HepG2 (cell line): ENCODE results near the gene MRAP. TPM values are rescaled to one million over a fixed set of nuclear protein-coding genes. Genes with fewer than 3 reads are reported as not detected.

Experiments
- ATAC-seq: fragments of 200-7000 bp; cut with Tn5 transposase; 3 replicates; pipeline ENCODE4 v1.9.1; 2020; ENCODE audit warnings: mild to moderate bottlenecking, moderate library complexity
- BruUV-seq: library from RNA; stranded (reverse); fragments of 400-500 nt; replicated peaks from 2 replicates; lab custom pipeline; 2021; lab: Mats Ljungman, UMichigan
- CTCF ChIA-PET: fragments of 300-600 bp; formaldehyde crosslinking; extraction: SDS; loops from one replicate; lab custom pipeline; 2021; ENCODE audit warnings: low total read pairs, inconsistent platforms, low intra/inter-chr PET ratio; lab: Yijun Ruan, JAX
- POLR2A ChIA-PET: fragments of 350-600 bp; sonication (Branson Sonifier 250); formaldehyde crosslinking; loops from one replicate; lab custom pipeline; 2020; ENCODE audit warnings: antibody characterized with exemption, inconsistent platforms; lab: Yijun Ruan, JAX
- DNase-seq: peaks from one replicate; pipeline ENCODE4 v3.0.0-alpha.2; 2015; ENCODE audit warnings: low spot score
- FAIRE-seq: peaks from 3 replicates; lab custom pipeline; 2011; peaks lifted over from hg19 to GRCh38; lab: Jason Lieb, UNC
- H2AFZ ChIP-seq: one replicate; pipeline ENCODE4 v1.6.1; 2011; ENCODE audit warnings: low read length, inconsistent platforms
- H3K27ac ChIP-seq: fragments of 300-600 bp; 3 replicates; pipeline ENCODE4 v1.8.0; 2011; ENCODE audit warnings: mixed run types, mild to moderate bottlenecking, mixed read lengths, low read length, inconsistent platforms; ENCODE audit not compliant: insufficient read depth; ENCODE audit errors: extremely low read length
- H3K27me3 ChIP-seq, 2 experiments: fragments of 200-600 bp in 1 of 2; 2 replicates in 1 of 2; 3 replicates in 1 of 2; pipeline versions ENCODE4 v1.6.0 to v1.8.0; 2011; ENCODE audit warnings: low read length in 2 of 2, mild to moderate bottlenecking in 2 of 2, moderate library complexity in 2 of 2, inconsistent platforms in 1 of 2; ENCODE audit not compliant: insufficient read depth in 2 of 2, control insufficient read depth in 1 of 2
- H3K36me3 ChIP-seq, 2 experiments: fragments of 200-600 bp in 1 of 2; replicated peaks in 1 of 2; 2 replicates in 1 of 2; 3 replicates in 1 of 2; pipeline versions ENCODE4 v1.5.1 to v1.8.0; 2011; ENCODE audit warnings: low read length in 2 of 2, inconsistent platforms in 1 of 2; ENCODE audit not compliant: insufficient read depth in 2 of 2, control insufficient read depth in 1 of 2
- H3K4me1 ChIP-seq: 2 replicates; pipeline ENCODE4 v1.5.1; 2012; ENCODE audit warnings: low read length, inconsistent platforms; ENCODE audit not compliant: insufficient read depth
- H3K4me2 ChIP-seq: 2 replicates; pipeline ENCODE4 v1.6.0; 2011; ENCODE audit warnings: low read depth, low read length, inconsistent platforms
- H3K4me3 ChIP-seq, 3 experiments: fragments of 200-600 bp in 1 of 3; sonication (generic), shearing (Covaris generic) in 1 of 3; replicated peaks in 1 of 3; 2 replicates each; pipeline ENCODE4 v1.5.1; 2011 to 2016; ENCODE audit warnings: low read length in 3 of 3, inconsistent platforms in 2 of 3, low read depth in 2 of 3, mild to moderate bottlenecking in 2 of 3, control low read depth in 1 of 3, mixed read lengths in 1 of 3; ENCODE audit not compliant: insufficient read depth in 1 of 3
- H3K79me2 ChIP-seq: one replicate; pipeline ENCODE4 v1.6.1; 2011; ENCODE audit warnings: low read length, inconsistent platforms; ENCODE audit not compliant: insufficient read depth
- H3K9ac ChIP-seq: 2 replicates; pipeline ENCODE4 v1.6.0; 2011; ENCODE audit warnings: mild to moderate bottlenecking, low read depth, low read length, inconsistent platforms; ENCODE audit not compliant: insufficient read depth
- H3K9me3 ChIP-seq: 2 replicates; pipeline ENCODE4 v1.5.1; 2012; ENCODE audit warnings: mild to moderate bottlenecking, low read length
- H4K20me1 ChIP-seq: 2 replicates; pipeline ENCODE4 v1.6.0; 2011; ENCODE audit warnings: inconsistent platforms, mild to moderate bottlenecking, low read length, moderate library complexity; ENCODE audit not compliant: insufficient read depth
- ISX ChIP-seq: sonication (generic); formaldehyde crosslinking; conservative IDR thresholded peaks from 2 replicates; pipeline ENCODE4 v1.5.0; 2020; ENCODE audit warnings: missing genetic modification reagents
- RELA ChIP-seq: sonication (generic); formaldehyde crosslinking; IDR thresholded peaks from 2 replicates; pipeline ENCODE4 v1.4.0; 2020; ENCODE audit warnings: missing genetic modification reagents
- ZNF18 ChIP-seq: sonication (generic); formaldehyde crosslinking; IDR thresholded peaks from 2 replicates; pipeline ENCODE4 v1.8.0; 2022; ENCODE audit warnings: mild to moderate bottlenecking, missing genetic modification reagents; ENCODE audit not compliant: insufficient replicate concordance
- WGBS: methylation state at CpG from one replicate; pipeline ENCODE4 v1.1.6; 2017; ENCODE audit warnings: low lambda C conversion rate; 5-methylcytosine and 5-hydroxymethylcytosine counted together
- in situ Hi-C: cut with HindIII; loops from 2 replicates; pipeline ENCODE4 v1.10.0; 2017; ENCODE audit warnings: low pct_unique_long_range_greater_than_20kb; ENCODE audit not compliant: extremely low pct_ligation_motif_present
- intact Hi-C: fragments of 100-400 bp; cut with micrococcal nuclease; formaldehyde crosslinking; loops from one replicate; pipeline ENCODE4 v1.10.0; 2022; ENCODE audit not compliant: unreplicated experiment
- polyA plus RNA-seq, 8 experiments: library from polyadenylated mRNA; depleted of rRNA in 3 of 8; stranded (reverse) in 7 of 8; unstranded in 1 of 8; fragments of >200 nt; fragmentation: Illumina TruSeq in 4 of 8; extraction: Trizol in 4 of 8; gene quantifications; 2 replicates each; pipeline versions ENCODE4 v1.2.1 to v1.2.3, GENCODE V29; 2011 to 2016; ENCODE audit warnings: low read depth in 4 of 8, missing spikeins in 1 of 8, mixed read lengths in 1 of 8; ENCODE audit not compliant: insufficient read depth in 1 of 8
- total RNA-seq, 5 experiments: library from RNA; depleted of rRNA; stranded (reverse); fragments of >200 nt; fragmentation: Illumina TruSeq; extraction: Trizol; gene quantifications; 2 replicates each; pipeline ENCODE4 v1.2.3, GENCODE V29; 2016; ENCODE audit warnings: low read depth in 1 of 5
- TF ChIP-seq, protein P1 (sequence below): sonication (generic); formaldehyde crosslinking; IDR thresholded peaks from 2 replicates; pipeline ENCODE4 v1.5.0; 2020; ENCODE audit warnings: mild to moderate bottlenecking, missing genetic modification reagents, borderline replicate concordance

Gene MRAP
- total and polyA plus RNA-seq, 2 of the 13 experiments (the other 11 are each of a cell fraction or from before 2014, with no cell fraction given): 0.46 to 1.2 TPM

DNA sequence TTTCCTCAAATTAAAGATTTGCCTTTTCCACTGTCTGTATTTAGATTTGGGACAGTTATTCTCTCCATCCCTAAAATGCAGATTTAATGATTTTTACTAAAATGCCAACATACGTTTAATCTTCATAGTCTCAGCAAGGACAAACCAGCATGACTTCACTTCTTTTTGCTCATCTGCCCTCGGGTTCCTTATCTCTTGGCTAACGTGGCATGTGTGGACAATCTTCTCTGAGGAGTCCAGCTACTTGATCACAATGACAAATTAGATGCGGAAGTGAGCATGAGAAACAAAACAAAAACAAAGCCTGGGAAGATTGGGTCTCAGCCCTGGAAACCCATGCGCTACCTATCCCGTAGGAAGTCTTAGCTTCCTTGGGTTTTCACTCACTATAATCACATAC lies 1.0 kb downstream of the MRAP start:
- TF ChIP-seq RELA (CRISPR knock-in tag) (no peak), ZNF18 (CRISPR knock-in tag) (no peak), ISX (CRISPR knock-in tag) (no peak)
- TF ChIP-seq, protein P1, sequence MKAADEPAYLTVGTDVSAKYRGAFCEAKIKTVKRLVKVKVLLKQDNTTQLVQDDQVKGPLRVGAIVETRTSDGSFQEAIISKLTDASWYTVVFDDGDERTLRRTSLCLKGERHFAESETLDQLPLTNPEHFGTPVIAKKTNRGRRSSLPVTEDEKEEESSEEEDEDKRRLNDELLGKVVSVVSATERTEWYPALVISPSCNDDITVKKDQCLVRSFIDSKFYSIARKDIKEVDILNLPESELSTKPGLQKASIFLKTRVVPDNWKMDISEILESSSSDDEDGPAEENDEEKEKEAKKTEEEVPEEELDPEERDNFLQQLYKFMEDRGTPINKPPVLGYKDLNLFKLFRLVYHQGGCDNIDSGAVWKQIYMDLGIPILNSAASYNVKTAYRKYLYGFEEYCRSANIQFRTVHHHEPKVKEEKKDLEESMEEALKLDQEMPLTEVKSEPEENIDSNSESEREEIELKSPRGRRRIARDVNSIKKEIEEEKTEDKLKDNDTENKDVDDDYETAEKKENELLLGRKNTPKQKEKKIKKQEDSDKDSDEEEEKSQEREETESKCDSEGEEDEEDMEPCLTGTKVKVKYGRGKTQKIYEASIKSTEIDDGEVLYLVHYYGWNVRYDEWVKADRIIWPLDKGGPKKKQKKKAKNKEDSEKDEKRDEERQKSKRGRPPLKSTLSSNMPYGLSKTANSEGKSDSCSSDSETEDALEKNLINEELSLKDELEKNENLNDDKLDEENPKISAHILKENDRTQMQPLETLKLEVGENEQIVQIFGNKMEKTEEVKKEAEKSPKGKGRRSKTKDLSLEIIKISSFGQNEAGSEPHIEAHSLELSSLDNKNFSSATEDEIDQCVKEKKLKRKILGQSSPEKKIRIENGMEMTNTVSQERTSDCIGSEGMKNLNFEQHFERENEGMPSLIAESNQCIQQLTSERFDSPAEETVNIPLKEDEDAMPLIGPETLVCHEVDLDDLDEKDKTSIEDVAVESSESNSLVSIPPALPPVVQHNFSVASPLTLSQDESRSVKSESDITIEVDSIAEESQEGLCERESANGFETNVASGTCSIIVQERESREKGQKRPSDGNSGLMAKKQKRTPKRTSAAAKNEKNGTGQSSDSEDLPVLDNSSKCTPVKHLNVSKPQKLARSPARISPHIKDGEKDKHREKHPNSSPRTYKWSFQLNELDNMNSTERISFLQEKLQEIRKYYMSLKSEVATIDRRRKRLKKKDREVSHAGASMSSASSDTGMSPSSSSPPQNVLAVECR (CRISPR knock-in tag): no peak
- Histone ChIP-seq H3K79me2 (no peaks in the 10 kb centered on the region), H3K4me2 (no peak overlapping the region), H3K27ac (no peak overlapping the region), H4K20me1 (no peaks in the 10 kb centered on the region), H3K9me3 (no peaks in the 10 kb centered on the region), H3K36me3 (no peaks in the 10 kb centered on the region), H3K9ac (no peak overlapping the region), H3K4me1 (peaks cover 44% of the 10 kb centered on the region), H2AFZ (no peak overlapping the region), H3K27me3 (no peaks in the 10 kb centered on the region), H3K4me3 (no peak overlapping the region)
- WGBS: 90% methylated on average over 6 of the region's 6 CpGs
- ChIA-PET POLR2A (no interaction called here), CTCF (no interaction called here)
- DNase-seq: no peak
- in situ Hi-C loops: no loop called here
- no peak for ATAC-seq
- no TSS peak for BruUV-seq
- intact Hi-C loops: loop anchor here (5.0 kb wide), 1 partner anchor 33 kb away; no protein-coding TSS in a partner anchor
- FAIRE-seq: no peak
